HG03097 (cell line): Measurements from ENCODE around the gene NDUFAF4.

Source experiments
- ATAC-seq: cut with Tn5 transposase; IDR thresholded peaks from one replicate; pipeline ENCODE4 v1.9.1; 2021; ENCODE audit not compliant: unreplicated experiment, low FRiP score

NDUFAF4 gene

GRCh38 chr6:96897396-96898240 lies at the start of gene NDUFAF4:
NDUFAF4 (minus strand) TSS chr6:96897891; CDS start chr6:96897801, 90 bp downstream.
- peak; percentile 94 for ATAC-seq

DNA sequence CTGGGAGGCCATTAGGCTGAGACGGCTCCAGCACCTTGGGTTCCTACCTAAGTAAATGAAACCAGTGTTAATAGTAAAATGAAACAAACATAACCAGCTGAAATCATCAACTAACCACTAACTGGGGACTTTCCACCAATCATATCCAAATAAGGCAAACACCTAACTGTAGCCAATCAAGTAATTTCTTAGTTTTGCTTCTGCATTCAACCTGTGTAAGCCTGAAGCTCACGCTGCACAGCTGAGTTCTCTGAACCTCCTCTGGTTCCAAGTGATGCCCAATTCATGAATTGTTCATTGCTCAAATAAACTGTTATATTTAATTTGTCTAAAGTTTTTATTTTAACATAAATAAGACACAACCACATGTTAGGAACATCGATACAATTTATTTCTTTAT lies 49.4 kb upstream of the NDUFAF4 start:
- peak; percentile 96 for ATAC-seq

DNA sequence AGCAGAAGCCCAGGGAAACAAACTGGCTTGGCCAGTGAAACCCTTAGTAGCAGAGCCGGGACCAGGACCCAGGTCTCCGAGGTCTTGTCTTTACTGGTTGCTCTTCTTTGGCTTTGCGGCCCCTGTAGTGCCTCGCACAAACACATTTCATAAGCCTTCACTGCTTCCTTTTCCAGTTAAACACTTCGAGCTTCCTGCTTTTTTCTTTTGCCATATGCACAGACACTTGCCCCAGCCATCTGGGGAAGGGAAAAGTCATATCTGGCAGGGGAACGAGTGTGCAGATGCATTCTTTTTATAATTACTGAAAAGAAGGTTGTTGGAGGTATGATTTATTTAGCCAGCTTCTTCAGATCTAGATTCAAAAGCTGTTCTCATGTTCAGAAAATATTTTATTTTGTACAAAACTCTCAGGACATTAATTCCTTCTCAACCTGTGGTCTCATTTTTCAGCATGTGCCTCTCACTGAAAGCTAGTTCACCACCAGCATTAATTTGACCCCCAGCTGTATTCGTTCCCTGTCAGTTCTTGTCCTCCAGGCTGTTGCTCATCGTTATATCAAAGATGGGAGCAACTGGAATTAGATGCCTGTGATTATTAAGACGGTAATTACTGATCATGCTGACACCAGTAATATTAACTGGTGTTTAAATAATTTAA lies 46.0 kb upstream of the NDUFAF4 start:
- ATAC-seq = no peak

DNA sequence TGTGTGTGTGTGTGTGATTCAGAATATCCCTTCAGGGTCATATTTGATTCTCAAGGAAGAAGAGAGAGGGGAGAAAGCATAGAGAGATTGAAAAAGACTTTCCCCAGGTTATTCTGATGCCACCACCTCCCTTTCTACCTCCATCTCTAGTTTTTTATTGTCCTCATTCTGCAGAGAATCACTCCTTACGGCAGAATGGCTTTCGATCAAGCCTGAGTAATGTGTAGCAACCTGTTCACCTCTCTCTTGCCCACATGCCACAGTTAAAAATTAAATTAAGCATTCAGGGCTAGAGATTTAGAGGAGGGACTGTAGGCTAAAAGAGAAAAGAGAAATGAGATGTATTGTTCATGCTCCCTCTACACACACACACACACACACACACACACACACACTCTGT lies 45.0 kb upstream of the NDUFAF4 start:
- ATAC-seq = no peak

DNA sequence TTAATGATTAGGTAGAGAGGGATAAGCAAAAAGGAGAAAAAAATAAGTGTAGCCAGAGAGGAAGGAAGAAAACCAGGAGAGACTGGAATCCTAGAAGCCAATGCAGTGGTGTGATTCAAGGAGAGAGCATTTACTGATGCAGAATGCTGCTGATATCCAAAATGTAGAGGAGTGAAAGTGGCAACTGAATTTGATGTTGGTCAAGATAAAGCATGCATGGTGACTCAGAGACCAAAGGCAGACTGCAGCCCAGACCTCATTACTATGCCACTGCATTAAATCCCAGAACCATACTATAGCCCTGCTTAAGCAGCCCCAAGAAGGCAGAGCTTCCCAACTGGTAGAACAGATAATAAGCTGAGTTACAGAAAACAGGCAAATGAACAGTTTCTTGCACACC lies 42.6 kb upstream of the NDUFAF4 start:
- no peak for ATAC-seq

DNA sequence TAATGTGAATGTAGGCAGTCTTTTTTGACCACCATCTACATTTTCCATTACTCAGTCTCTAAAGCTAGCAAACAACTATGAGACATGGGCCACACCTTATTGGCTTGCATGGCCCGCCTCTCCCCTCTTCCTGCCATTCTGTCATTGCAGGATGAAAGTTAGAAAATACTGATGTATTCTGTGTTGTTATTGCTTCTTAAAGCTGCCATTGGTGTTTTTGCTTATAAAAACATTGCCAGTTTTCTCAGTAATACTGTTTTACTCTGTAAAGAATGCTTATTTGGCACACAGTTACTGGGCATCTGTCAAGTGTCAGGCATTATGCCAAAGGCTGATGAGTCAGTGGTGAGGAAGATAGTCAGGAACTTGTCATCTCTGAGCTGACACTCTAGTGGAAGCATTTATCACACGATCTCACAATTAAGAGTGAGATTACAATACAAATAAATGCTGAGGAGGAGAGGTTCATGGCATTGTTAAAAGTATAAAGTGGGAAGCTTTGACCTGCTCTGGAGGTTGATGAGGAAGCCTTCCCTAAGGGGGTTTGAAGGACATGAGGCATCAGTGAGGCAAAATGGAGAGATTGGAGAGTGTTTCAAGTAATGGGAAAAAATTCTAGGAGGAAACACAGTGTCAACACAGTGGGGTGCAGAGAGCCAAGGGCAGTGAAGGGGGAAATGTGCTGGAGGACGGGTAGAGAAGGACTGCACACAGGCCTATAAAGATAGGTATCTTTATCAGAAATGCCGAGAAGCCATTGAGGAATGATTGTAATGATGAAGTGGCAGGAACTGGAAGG lies 41.5 kb upstream of the NDUFAF4 start:
- no peak for ATAC-seq

DNA sequence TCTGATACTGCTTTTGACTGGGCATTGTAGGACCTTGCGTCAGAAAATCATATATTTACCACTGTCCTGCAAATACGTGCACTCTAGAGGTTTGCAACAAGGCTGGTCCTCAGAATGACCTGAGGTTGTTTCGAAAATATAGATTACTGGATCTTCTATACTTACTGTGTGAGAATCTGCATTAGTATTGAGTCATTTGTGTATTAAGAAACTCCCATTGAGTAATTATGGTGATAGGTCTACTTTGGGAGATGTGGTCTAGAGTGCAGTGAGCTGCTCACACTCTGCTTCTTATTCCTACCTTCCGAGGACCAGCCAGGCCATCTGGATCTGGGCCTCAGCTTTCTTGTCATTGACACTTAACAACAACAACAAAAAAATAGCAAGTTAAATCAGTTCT lies 36.4 kb upstream of the NDUFAF4 start:
- no peak for ATAC-seq

DNA sequence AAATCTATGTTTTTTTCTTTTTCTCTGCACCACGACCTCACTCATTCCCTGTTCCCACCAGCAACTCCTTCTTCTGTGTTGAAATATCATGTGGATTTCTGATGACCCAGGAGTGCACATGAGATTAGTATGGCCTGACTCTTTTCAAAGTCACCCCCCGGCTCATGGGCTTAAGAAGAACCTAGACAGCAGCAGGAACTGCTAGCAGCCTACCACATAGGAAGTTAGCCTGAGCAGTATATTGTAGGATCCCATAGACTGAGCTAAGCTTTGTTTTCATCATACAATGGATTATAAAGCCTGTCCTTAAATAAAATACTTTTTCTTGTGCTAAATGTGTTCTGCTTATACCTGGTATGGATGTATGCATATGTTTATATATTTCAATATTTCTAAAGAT lies 33.5 kb upstream of the NDUFAF4 start:
- ATAC-seq = no peak

GRCh38 chr6:96929741-96930140 lies 32.0 kb upstream of the NDUFAF4 start:
- ATAC-seq = no peak

- ATAC-seq = no peak
Measured at GRCh38 chr6:96927660-96928059, 30.0 kb upstream of the NDUFAF4 start.

- ATAC-seq = no peak
Measured at GRCh38 chr6:96926425-96926824, 28.7 kb upstream of the NDUFAF4 start.

DNA sequence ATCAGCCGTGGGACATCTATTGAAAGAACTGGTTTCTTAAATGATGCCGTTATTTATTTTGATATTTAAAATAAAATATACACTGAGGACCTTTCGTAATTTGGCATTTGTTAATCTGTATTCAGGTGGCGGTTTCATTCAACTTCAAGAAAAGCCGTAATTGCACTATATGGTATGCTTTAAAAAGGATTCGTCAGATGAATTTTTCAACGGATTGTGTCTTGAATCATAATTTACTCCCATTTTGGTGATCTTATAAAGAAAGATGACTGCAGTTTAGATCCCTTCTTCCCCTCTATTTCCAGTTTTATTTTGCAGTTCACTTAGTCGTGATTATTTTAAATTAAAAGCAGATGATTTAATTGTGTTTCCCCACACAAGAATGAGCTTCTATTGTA lies 27.6 kb upstream of the NDUFAF4 start:
- ATAC-seq = no peak

GRCh38 chr6:96923871-96924493 lies 26.3 kb upstream of the NDUFAF4 start:
- ATAC-seq = peak; percentile 83

GRCh38 chr6:96923400-96923799 lies 25.7 kb upstream of the NDUFAF4 start:
- ATAC-seq = no peak

DNA sequence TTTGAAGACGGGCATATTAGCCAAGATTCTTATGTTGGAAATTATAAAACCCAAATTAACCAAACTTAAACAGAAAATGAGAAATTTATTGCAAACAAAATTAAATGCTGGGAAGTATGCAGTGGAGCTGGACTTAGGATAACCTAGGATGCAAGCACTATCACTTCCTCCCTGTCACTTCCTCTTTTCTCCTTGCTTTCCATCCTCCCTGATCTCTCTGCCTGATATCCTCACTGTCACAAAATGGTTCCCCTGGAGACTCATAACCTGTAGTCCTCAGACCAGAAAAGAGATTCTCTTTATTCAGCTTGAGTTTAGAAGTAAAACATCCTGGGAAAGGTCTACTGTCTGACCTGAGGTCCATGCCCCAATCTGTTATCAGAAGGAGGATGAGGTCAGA lies 19.4 kb upstream of the NDUFAF4 start:
- ATAC-seq = no peak

- no peak for ATAC-seq
Measured at GRCh38 chr6:96913621-96914020, 15.9 kb upstream of the NDUFAF4 start.

DNA sequence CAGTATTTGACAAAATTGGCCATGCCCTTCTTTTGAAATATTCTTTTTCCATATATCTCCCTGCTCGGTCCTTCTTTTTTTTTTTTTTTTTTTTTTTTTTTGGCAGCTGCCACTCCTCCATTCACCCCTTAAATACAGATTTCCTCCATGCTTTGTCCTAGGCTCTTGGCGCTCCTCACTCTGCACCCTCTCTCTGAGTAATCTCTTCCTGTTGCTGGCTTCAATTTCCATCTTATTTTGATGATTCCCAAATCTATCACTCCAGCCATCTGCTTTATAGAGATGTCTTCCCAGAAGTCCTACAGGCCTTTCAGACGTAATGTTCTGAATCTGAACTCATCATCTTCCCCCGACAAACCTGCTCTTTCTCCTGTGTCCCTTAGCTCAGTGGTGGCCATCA lies 14.1 kb upstream of the NDUFAF4 start:
- ATAC-seq = no peak

GRCh38 chr6:96911171-96911570 lies 13.5 kb upstream of the NDUFAF4 start:
- no peak for ATAC-seq

DNA sequence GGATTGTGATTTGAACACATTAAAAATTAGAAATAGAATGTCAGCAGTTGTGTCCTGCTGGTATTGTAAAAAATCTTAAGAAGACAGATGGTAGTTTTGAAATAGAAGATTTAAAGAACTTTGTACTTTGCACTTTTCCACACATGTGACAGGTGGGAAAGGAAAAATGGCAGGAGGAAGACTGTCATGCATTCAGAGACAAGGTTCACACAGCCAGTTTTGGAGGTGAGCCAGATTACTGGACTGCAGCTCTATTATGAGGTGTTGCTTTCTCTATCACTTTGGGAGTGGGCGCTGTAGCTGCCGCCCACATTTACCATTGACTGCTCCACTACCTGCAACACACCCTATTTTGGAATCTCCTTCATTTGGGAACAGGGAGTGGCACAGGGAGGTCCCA lies 12.1 kb upstream of the NDUFAF4 start:
- ATAC-seq = no peak

- peak; percentile 83 for ATAC-seq
Measured at GRCh38 chr6:96907498-96907897, 9.8 kb upstream of the NDUFAF4 start.

- no peak for ATAC-seq
Measured at GRCh38 chr6:96900873-96901272, 3.2 kb upstream of the NDUFAF4 start.
